ENCODE measurements around the gene MPND. TPM values are rescaled to one million over a fixed set of nuclear protein-coding genes. Genes with fewer than 3 reads are reported as not detected.
A peak's percentile ranks its signal among the peaks of the same experiment; 100 is the strongest.

MPND gene
- total RNA-seq, 2 donors from 2014 or later: 12.5 to 18.2 TPM

DNA sequence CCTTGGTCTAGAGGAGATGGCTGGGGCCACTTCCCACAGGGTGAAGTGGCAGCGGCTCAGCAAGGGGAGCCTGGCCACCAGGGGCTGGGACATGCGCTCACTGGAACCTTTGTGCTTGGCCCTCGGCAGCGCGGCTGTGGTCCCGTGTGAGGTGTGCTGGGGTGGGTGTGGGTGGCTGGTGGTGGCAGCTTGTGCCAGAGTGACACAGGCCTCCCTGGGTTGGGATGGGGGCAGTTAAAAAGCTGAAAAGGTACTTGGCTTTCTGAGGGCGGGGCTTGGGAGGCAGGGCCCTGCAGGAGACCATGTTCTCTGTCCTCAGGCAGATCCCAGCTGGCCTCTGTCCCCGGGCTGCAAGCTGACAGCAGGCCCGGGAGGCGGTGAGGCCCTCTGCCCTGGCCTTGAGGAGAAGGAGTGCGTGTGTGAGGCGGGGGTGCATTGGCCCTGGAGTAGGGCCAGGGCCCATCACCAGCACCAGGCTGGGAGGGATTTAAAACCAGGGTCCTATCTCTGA lies 17.3 kb downstream of the MPND start:
- 69% methylated on average over 11 of the region's 12 CpGs for WGBS
- TF ChIP-seq POLR2AphosphoS5 (IDR thresholded peaks at IDR 0.05): no peak
- TF ChIP-seq, protein P1, sequence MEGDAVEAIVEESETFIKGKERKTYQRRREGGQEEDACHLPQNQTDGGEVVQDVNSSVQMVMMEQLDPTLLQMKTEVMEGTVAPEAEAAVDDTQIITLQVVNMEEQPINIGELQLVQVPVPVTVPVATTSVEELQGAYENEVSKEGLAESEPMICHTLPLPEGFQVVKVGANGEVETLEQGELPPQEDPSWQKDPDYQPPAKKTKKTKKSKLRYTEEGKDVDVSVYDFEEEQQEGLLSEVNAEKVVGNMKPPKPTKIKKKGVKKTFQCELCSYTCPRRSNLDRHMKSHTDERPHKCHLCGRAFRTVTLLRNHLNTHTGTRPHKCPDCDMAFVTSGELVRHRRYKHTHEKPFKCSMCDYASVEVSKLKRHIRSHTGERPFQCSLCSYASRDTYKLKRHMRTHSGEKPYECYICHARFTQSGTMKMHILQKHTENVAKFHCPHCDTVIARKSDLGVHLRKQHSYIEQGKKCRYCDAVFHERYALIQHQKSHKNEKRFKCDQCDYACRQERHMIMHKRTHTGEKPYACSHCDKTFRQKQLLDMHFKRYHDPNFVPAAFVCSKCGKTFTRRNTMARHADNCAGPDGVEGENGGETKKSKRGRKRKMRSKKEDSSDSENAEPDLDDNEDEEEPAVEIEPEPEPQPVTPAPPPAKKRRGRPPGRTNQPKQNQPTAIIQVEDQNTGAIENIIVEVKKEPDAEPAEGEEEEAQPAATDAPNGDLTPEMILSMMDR (IDR thresholded peaks at IDR 0.05): no peak
- TF ChIP-seq POLR2A (IDR thresholded peaks at IDR 0.05): no peak
- no peak for DNase-seq (ENCODE audit: low spot score)
- Histone ChIP-seq H3K27ac (peak overlapping the region; percentile 36 to 55), H3K27me3 (replicated peaks; ENCODE audit: insufficient read depth) (no peaks in the 10 kb centered on the region), H3K4me1 (replicated peaks) (no peaks in the 10 kb centered on the region), H3K4me3 (no peak overlapping the region), H3K36me3 (peaks cover 0 to 28% of the 10 kb centered on the region in 2 donors), H3K9me3 (no peaks in the 10 kb centered on the region)
- intact Hi-C loops (cut with DNase I): no loop called here

DNA sequence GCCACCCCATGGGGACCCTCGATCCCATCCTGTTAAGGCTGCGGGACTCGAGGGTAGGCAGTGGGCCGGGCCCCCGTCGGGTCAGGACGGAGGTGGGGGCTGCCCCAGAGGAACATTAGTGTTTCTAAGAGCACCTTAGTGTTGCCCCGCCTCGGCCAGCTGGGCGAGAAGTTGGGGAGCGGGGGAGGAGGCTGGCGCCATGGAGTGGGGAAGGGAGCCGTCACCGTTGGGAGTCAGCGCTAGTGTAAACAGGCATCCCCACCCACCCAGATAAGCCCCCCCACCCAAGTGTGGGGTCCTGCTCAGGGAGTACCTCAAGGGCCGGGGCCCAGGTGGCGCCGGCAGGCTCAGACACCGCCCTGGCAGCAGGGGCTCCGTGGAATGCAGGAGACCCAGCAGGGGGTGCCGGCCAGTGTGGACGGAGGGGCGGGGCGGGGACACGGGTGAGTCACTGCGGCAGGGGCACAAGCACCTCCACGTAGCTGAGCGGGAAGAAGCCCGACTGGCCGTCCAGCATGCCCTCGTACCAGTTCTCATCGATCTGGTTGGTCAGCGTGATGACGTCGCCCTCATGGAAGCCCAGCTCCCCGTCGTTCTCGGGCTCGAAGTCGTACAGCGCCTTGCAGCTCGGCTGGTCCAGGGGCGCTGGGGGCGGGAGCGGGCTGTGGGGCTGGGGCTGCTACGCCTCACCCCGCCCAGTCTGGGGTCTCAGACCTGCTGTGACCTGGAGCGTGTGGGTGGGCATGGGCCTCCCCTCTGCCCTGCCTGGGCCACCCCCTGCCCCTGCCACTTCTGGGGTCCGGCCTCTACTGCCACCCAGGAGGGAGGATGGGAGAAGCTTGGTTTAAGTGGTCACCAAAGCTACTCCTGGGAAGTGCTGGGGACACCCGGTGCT lies 18.0 kb downstream of the MPND start:
- peak overlapping the region; percentile 26 to 55 for H3K27ac ChIP-seq
- no peak overlapping the region for H3K4me3 ChIP-seq
- 72% methylated on average over 33 of the region's 50 CpGs for WGBS
- no peak for DNase-seq (ENCODE audit: low spot score)
- no peaks in the 10 kb centered on the region for H3K4me1 ChIP-seq (replicated peaks)
- intact Hi-C loops (cut with DNase I): no loop called here
- no peaks in the 10 kb centered on the region for H3K27me3 ChIP-seq (replicated peaks; ENCODE audit: insufficient read depth)
- H3K36me3 ChIP-seq: peaks cover 0 to 28% of the 10 kb centered on the region in 2 donors
- no peaks in the 10 kb centered on the region for H3K9me3 ChIP-seq
- TF ChIP-seq POLR2AphosphoS5 (IDR thresholded peaks at IDR 0.05): no peak
- no peak for TF ChIP-seq POLR2A (IDR thresholded peaks at IDR 0.05)

DNA sequence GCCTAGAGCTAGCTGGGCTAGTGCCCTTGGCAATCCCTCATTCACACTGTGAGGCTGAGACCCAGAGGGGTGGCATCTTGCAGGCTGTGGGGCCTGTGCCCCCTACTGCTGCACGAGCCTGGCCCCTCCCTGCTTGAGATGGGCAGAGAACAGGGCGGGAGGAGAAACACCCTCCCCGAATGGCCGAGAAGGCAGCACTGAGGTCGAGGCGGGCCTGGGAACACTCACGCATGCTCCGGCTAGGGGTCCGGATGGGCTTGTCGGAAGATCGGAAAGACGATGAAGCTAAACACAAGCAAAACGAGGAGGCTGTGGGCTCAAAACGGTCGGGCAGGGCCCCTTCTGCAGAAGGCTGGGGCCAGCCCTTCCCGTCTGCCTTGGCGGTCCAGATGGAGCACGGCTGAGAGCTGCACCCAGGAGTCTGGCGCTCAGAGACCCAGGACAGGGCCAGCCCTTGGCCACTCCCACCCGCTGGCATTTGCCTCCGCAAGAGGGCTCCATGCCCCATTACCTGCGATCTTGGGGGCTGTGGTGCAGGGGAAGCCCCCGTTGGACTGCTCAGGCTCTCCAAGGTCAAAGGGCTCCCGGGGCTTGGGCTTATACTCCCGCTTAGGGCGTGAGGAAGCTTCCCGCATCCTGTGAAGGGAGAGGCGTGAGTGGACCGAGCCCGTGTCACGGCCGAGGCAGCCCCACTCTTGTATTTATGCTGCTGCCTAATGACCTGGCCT lies 18.9 kb downstream of the MPND start:
- H3K4me1 ChIP-seq (replicated peaks): no peaks in the 10 kb centered on the region
- TF ChIP-seq, protein P1 (IDR thresholded peaks at IDR 0.05): no peak
- TF ChIP-seq POLR2A (IDR thresholded peaks at IDR 0.05) (no peak), POLR2AphosphoS5 (IDR thresholded peaks at IDR 0.05) (no peak)
- DNase-seq (ENCODE audit: low spot score): no peak
- H3K27ac ChIP-seq: no peak overlapping the region
- no peaks in the 10 kb centered on the region for H3K9me3 ChIP-seq
- intact Hi-C loops (cut with DNase I): no loop called here
- H3K27me3 ChIP-seq (replicated peaks; ENCODE audit: insufficient read depth): no peaks in the 10 kb centered on the region
- WGBS: 78% methylated on average over 24 of the region's 32 CpGs
- H3K36me3 ChIP-seq: peaks cover 0 to 28% of the 10 kb centered on the region in 2 donors
- H3K4me3 ChIP-seq: no peak overlapping the region

DNA sequence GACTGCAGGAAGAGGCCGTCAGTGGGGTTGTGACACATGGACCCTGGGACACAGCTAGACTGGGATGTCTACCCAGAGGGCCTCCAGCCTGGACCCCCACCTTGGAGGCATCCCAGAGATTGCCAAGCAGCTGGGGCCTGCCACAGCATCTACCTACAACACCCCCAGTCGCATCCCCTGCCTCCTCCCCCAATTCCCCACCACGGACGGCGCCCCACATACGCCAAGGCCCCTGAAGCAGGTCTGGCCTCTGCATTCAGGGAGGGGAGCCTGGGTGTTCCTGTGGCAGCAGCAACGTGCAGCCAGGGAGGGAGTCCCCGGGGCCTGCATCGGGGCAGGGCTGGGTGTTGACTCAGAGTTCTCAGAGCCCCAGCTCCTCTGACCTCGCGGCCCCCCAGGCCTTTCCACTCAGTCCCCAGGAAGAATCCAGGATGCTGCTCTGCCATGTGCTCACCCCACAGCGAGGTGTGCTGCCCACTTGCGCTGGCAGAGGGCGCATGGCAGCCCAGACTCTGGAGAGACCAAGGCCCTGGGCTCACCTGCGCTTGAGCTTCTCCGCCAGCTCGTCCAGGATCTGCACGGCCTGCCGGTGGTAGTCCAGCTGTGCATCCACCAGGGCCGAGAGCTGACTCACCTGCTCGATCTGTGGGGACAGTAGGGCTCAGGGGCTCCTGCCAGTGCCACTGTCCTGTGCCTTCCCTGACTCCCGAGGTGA lies 19.6 kb downstream of the MPND start:
- Histone ChIP-seq H3K27ac (no peak overlapping the region), H3K4me3 (no peak overlapping the region), H3K4me1 (replicated peaks) (no peaks in the 10 kb centered on the region), H3K27me3 (replicated peaks; ENCODE audit: insufficient read depth) (no peaks in the 10 kb centered on the region), H3K36me3 (peaks cover 0 to 28% of the 10 kb centered on the region in 2 donors), H3K9me3 (no peaks in the 10 kb centered on the region)
- 65% methylated on average over 22 of the region's 22 CpGs for WGBS
- no peak for DNase-seq (ENCODE audit: low spot score)
- TF ChIP-seq, protein P1 (IDR thresholded peaks at IDR 0.05): peak in 1 of 4 experiments; percentile 9
- no peak for TF ChIP-seq POLR2AphosphoS5 (IDR thresholded peaks at IDR 0.05)
- intact Hi-C loops (cut with DNase I): no loop called here
